OCI-LY1 (cell line): ENCODE measurements around the gene INPP5A.

Experiments
- H2AFZ ChIP-seq: fragments of 200-600 bp; sonication (generic), shearing (Covaris generic); 2 replicates; pipeline ENCODE4 v1.6.0; 2014; ENCODE audit warnings: antibody characterized with exemption, mild to moderate bottlenecking, low read length
- H3F3A ChIP-seq: fragments of 200-600 bp; sonication (generic), shearing (Covaris generic); 2 replicates; pipeline ENCODE4 v1.6.0; 2014; ENCODE audit warnings: mild to moderate bottlenecking, antibody characterized with exemption, low read length, moderate library complexity; ENCODE audit not compliant: insufficient read depth
- H3K27ac ChIP-seq: fragments of 200-600 bp; sonication (generic); 2 replicates; pipeline ENCODE4 v1.5.1; 2014; ENCODE audit warnings: low read length, mixed run types, mild to moderate bottlenecking, low read depth; ENCODE audit not compliant: poor library complexity, severe bottlenecking
- H3K27me3 ChIP-seq: fragments of 200-600 bp; sonication (generic); 2 replicates; pipeline ENCODE4 v1.6.0; 2014; ENCODE audit warnings: antibody characterized with exemption, mild to moderate bottlenecking, low read length, moderate library complexity; ENCODE audit not compliant: insufficient read depth
- H3K36me3 ChIP-seq: fragments of 200-600 bp; sonication (generic); 2 replicates; pipeline ENCODE4 v1.6.1; 2014; ENCODE audit warnings: mild to moderate bottlenecking, antibody characterized with exemption, low read length, moderate library complexity, mixed read lengths; ENCODE audit not compliant: insufficient read depth
- H3K4me1 ChIP-seq: fragments of 200-600 bp; sonication (generic); 2 replicates; pipeline ENCODE4 v1.5.1; 2014; ENCODE audit warnings: mild to moderate bottlenecking, low read length, moderate library complexity; ENCODE audit not compliant: insufficient read depth, severe bottlenecking
- H3K4me2 ChIP-seq: fragments of 200-600 bp; sonication (generic), shearing (Covaris generic); 2 replicates; pipeline ENCODE4 v1.6.1; 2014; ENCODE audit warnings: low read length
- H3K4me3 ChIP-seq: fragments of 200-600 bp; sonication (generic); 2 replicates; pipeline ENCODE4 v1.5.1; 2014; ENCODE audit warnings: low read length, low read depth, mild to moderate bottlenecking, mixed read lengths; ENCODE audit not compliant: poor library complexity, severe bottlenecking
- H3K79me2 ChIP-seq: fragments of 200-600 bp; shearing (Covaris generic); 2 replicates; pipeline ENCODE4 v1.6.1; 2016; ENCODE audit warnings: mixed run types, low read length, mixed read lengths; ENCODE audit not compliant: insufficient read depth
- H3K9ac ChIP-seq: fragments of 200-600 bp; sonication (generic), shearing (Covaris generic); 2 replicates; pipeline ENCODE4 v1.6.1; 2014; ENCODE audit warnings: mild to moderate bottlenecking, low read length, mixed read lengths
- H3K9me2 ChIP-seq: fragments of 200-600 bp; sonication (generic), shearing (Covaris generic); 2 replicates; pipeline ENCODE4 v1.6.1; 2014; ENCODE audit warnings: low read depth, mild to moderate bottlenecking, low read length, mixed read lengths
- H3K9me3 ChIP-seq: fragments of 200-600 bp; shearing (Covaris generic); 2 replicates; pipeline ENCODE4 v1.6.1; 2014; ENCODE audit warnings: low read length, mixed read lengths
- H4K20me1 ChIP-seq: fragments of 200-600 bp; sonication (generic), shearing (Covaris generic); 2 replicates; pipeline ENCODE4 v1.6.0; 2016; ENCODE audit warnings: mild to moderate bottlenecking, low read length; ENCODE audit not compliant: insufficient read depth
- CTCF ChIP-seq: fragments of 200-600 bp; sonication (generic), shearing (Covaris generic); IDR thresholded peaks from 2 replicates; pipeline ENCODE4 v1.5.1; 2017; ENCODE audit warnings: mild to moderate bottlenecking, antibody characterized with exemption, low read length, moderate library complexity, mixed read lengths
- EZH2 ChIP-seq: fragments of 200-600 bp; sonication (generic), shearing (Covaris generic); IDR thresholded peaks from 2 replicates; pipeline ENCODE4 v1.8.0; 2017; ENCODE audit warnings: borderline replicate concordance, mixed run types, mild to moderate bottlenecking, antibody characterized with exemption, low read length, moderate library complexity, mixed read lengths

INPP5A gene

GRCh38 chr10:132721725-132722124 is 184.1 kb downstream of the INPP5A start:
- Histone ChIP-seq H3K4me1 (no peaks in the 10 kb centered on the region), H3K79me2 (no peaks in the 10 kb centered on the region), H3K27ac (no peak overlapping the region), H3K9me2 (no peaks in the 10 kb centered on the region), H3K36me3 (no peaks in the 10 kb centered on the region), H4K20me1 (no peaks in the 10 kb centered on the region), H3K4me2 (no peak overlapping the region), H3K9ac (no peak overlapping the region), H3K4me3 (no peak overlapping the region), H3K9me3 (no peaks in the 10 kb centered on the region), H2AFZ (no peak overlapping the region), H3F3A (no peaks in the 10 kb centered on the region), H3K27me3 (no peaks in the 10 kb centered on the region)
- TF ChIP-seq EZH2 (no peak), CTCF (no peak)

GRCh38 chr10:132722394-132723329 is 185.1 kb downstream of the INPP5A start:
- no peaks in the 10 kb centered on the region for H3K4me1 ChIP-seq
- H3K27me3 ChIP-seq = no peaks in the 10 kb centered on the region
- H4K20me1 ChIP-seq = no peaks in the 10 kb centered on the region
- H3F3A ChIP-seq = no peaks in the 10 kb centered on the region
- no peaks in the 10 kb centered on the region for H3K36me3 ChIP-seq
- no peak overlapping the region for H3K9ac ChIP-seq
- no peak overlapping the region for H2AFZ ChIP-seq
- H3K79me2 ChIP-seq = no peaks in the 10 kb centered on the region
- no peaks in the 10 kb centered on the region for H3K9me3 ChIP-seq
- no peaks in the 10 kb centered on the region for H3K9me2 ChIP-seq
- no peak overlapping the region for H3K27ac ChIP-seq
- H3K4me3 ChIP-seq = no peak overlapping the region
- no peak overlapping the region for H3K4me2 ChIP-seq
- TF ChIP-seq EZH2 = no peak
- TF ChIP-seq CTCF = no peak

GRCh38 chr10:132723330-132723970 is 185.9 kb downstream of the INPP5A start:
- no peaks in the 10 kb centered on the region for H4K20me1 ChIP-seq
- H3K9me2 ChIP-seq = no peaks in the 10 kb centered on the region
- no peak overlapping the region for H3K4me2 ChIP-seq
- no peaks in the 10 kb centered on the region for H3F3A ChIP-seq
- H3K9me3 ChIP-seq = no peaks in the 10 kb centered on the region
- no peaks in the 10 kb centered on the region for H3K79me2 ChIP-seq
- no peak overlapping the region for H3K27ac ChIP-seq
- H3K36me3 ChIP-seq = no peaks in the 10 kb centered on the region
- no peaks in the 10 kb centered on the region for H3K4me1 ChIP-seq
- no peak overlapping the region for H2AFZ ChIP-seq
- TF ChIP-seq CTCF (no peak), EZH2 (no peak)
- no peak overlapping the region for H3K4me3 ChIP-seq
- no peaks in the 10 kb centered on the region for H3K27me3 ChIP-seq
- no peak overlapping the region for H3K9ac ChIP-seq
